ENCODE results near the gene FOXF2. TPM values are rescaled to one million over a fixed set of nuclear protein-coding genes. Genes with fewer than 3 reads are reported as not detected.

Gene FOXF2
- total RNA-seq, 4 donors from 2014 or later = 0.25 to 3.0 (median 0.99) TPM

- H3K4me1 ChIP-seq = no peaks in the 10 kb centered on the region
- 76% methylated on average over 1 of the region's 1 CpG for WGBS
- no peak overlapping the region for H3K4me3 ChIP-seq
- H3K27ac ChIP-seq = no peak overlapping the region
- no peak for DNase-seq (ENCODE audit: low spot score in 2 of 2)
- peaks cover 9% of the 10 kb centered on the region for H3K27me3 ChIP-seq
- H3K9me3 ChIP-seq = no peaks in the 10 kb centered on the region
- no peaks in the 10 kb centered on the region for H3K36me3 ChIP-seq
- TF ChIP-seq EP300 (IDR thresholded peaks at IDR 0.05) (no peak), POLR2AphosphoS5 (IDR thresholded peaks at IDR 0.05) (no peak), CTCF (IDR thresholded peaks at IDR 0.05) (no peak), POLR2A (IDR thresholded peaks at IDR 0.05) (no peak)
Observed at GRCh38 chr6:1422290-1422689, 32.9 kb downstream of the FOXF2 start.

- Histone ChIP-seq H3K9me3 (no peaks in the 10 kb centered on the region), H3K27ac (no peak overlapping the region), H3K36me3 (no peaks in the 10 kb centered on the region), H3K27me3 (peaks cover 18% of the 10 kb centered on the region), H3K4me3 (no peak overlapping the region), H3K4me1 (no peaks in the 10 kb centered on the region)
- no peak for DNase-seq (ENCODE audit: low spot score in 2 of 2)
- TF ChIP-seq EP300 (IDR thresholded peaks at IDR 0.05) (no peak), CTCF (IDR thresholded peaks at IDR 0.05) (no peak), POLR2A (IDR thresholded peaks at IDR 0.05) (no peak), POLR2AphosphoS5 (IDR thresholded peaks at IDR 0.05) (no peak)
- WGBS = 95% methylated on average over 7 of the region's 9 CpGs
Observed at GRCh38 chr6:1423578-1423977, 34.2 kb downstream of the FOXF2 start.

GRCh38 chr6:1424306-1424927 is 35.0 kb downstream of the FOXF2 start:
- Histone ChIP-seq H3K27me3 (peaks cover 18% of the 10 kb centered on the region), H3K9me3 (no peaks in the 10 kb centered on the region), H3K4me1 (no peaks in the 10 kb centered on the region), H3K27ac (no peak overlapping the region), H3K4me3 (no peak overlapping the region), H3K36me3 (no peaks in the 10 kb centered on the region)
- peak in 1 of 2 donors; percentile 28 for TF ChIP-seq CTCF (IDR thresholded peaks at IDR 0.05)
- no peak for TF ChIP-seq POLR2AphosphoS5 (IDR thresholded peaks at IDR 0.05)
- 25% methylated on average over 16 of the region's 16 CpGs for WGBS
- no peak for DNase-seq (ENCODE audit: low spot score in 2 of 2)

GRCh38 chr6:1426416-1426815 is 37.0 kb downstream of the FOXF2 start:
- H3K4me3 ChIP-seq = no peak overlapping the region
- H3K36me3 ChIP-seq = no peaks in the 10 kb centered on the region
- H3K9me3 ChIP-seq = no peaks in the 10 kb centered on the region
- H3K4me1 ChIP-seq = no peaks in the 10 kb centered on the region
- TF ChIP-seq EP300 (IDR thresholded peaks at IDR 0.05) (no peak), POLR2AphosphoS5 (IDR thresholded peaks at IDR 0.05) (no peak), POLR2A (IDR thresholded peaks at IDR 0.05) (no peak), CTCF (IDR thresholded peaks at IDR 0.05) (no peak)
- peaks cover 18% of the 10 kb centered on the region for H3K27me3 ChIP-seq
- no peak overlapping the region for H3K27ac ChIP-seq
- 65% methylated on average over 8 of the region's 10 CpGs for WGBS
- DNase-seq (ENCODE audit: low spot score in 2 of 2) = peak in 1 of 2 donors; percentile 49

- Histone ChIP-seq H3K27me3 (peaks cover 50% of the 10 kb centered on the region), H3K36me3 (no peaks in the 10 kb centered on the region), H3K4me1 (no peaks in the 10 kb centered on the region), H3K27ac (no peak overlapping the region), H3K4me3 (no peak overlapping the region), H3K9me3 (no peaks in the 10 kb centered on the region)
- no peak for TF ChIP-seq EP300 (IDR thresholded peaks at IDR 0.05)
- no peak for TF ChIP-seq POLR2A (IDR thresholded peaks at IDR 0.05)
- TF ChIP-seq CTCF (IDR thresholded peaks at IDR 0.05) = no peak
- no peak for TF ChIP-seq POLR2AphosphoS5 (IDR thresholded peaks at IDR 0.05)
- DNase-seq (ENCODE audit: low spot score in 2 of 2) = no peak
- WGBS = 51% methylated on average over 6 of the region's 6 CpGs
Observed at GRCh38 chr6:1435806-1436205, 46.4 kb downstream of the FOXF2 start.
